ENCODE data around the gene ZSCAN4. TPM values are rescaled to one million over a fixed set of nuclear protein-coding genes. Genes with fewer than 3 reads are reported as not detected.

ZSCAN4 gene
- polyA plus RNA-seq, 1 donor from 2014 or later: not detected

GRCh38 chr19:57709616-57710015 lies 40.9 kb downstream of the ZSCAN4 start:
- no peaks in the 10 kb centered on the region for H3F3A ChIP-seq (ENCODE audit: insufficient read depth, low read length, poor library complexity, severe bottlenecking)
- peak overlapping the region; percentile 55 for H3K4me2 ChIP-seq (ENCODE audit: low read length)
- peak overlapping the region; percentile 92 for H3K4me3 ChIP-seq (ENCODE audit: low read length)

GRCh38 chr19:57712222-57712621 lies 43.5 kb downstream of the ZSCAN4 start:
- Histone ChIP-seq H3K27ac (ENCODE audit: low read length) (no peak overlapping the region), H3K9me2 (ENCODE audit: insufficient read depth, low read length) (no peaks in the 10 kb centered on the region), H2AFZ (ENCODE audit: low read depth, low read length) (no peak overlapping the region), H3K4me3 (ENCODE audit: low read length) (no peak overlapping the region), H4K20me1 (ENCODE audit: insufficient read depth) (no peaks in the 10 kb centered on the region), H3K9me3 (ENCODE audit: low read length) (no peaks in the 10 kb centered on the region), H3K79me2 (replicated peaks; ENCODE audit: insufficient read depth, low read length) (peaks cover 10% of the 10 kb centered on the region), H3K9ac (ENCODE audit: low read length) (no peak overlapping the region), H3K4me2 (ENCODE audit: low read length) (no peak overlapping the region), H3K27me3 (ENCODE audit: insufficient read depth, low read depth, low read length) (no peaks in the 10 kb centered on the region), H3F3A (ENCODE audit: insufficient read depth, low read length, poor library complexity, severe bottlenecking) (no peaks in the 10 kb centered on the region), H3K36me3 (ENCODE audit: insufficient read depth, low read length) (peaks cover 4% of the 10 kb centered on the region)
- TF ChIP-seq POLR2AphosphoS5 (IDR thresholded peaks at IDR 0.05) (no peak), MXI1 (conservative IDR thresholded peaks at IDR 0.05; ENCODE audit: poor library complexity, severe bottlenecking) (no peak), RAD21 (conservative IDR thresholded peaks at IDR 0.05) (no peak), SMC3 (conservative IDR thresholded peaks at IDR 0.05; ENCODE audit: poor library complexity) (no peak), REST (IDR thresholded peaks at IDR 0.05; ENCODE audit: borderline replicate concordance) (no peak), EP300 (conservative IDR thresholded peaks at IDR 0.05; ENCODE audit: poor library complexity, severe bottlenecking) (no peak), TAF1 (IDR thresholded peaks at IDR 0.05; ENCODE audit: low read depth) (no peak), CTCF (IDR thresholded peaks at IDR 0.05; ENCODE audit: poor library complexity, severe bottlenecking) (no peak)

More at GRCh38 chr19:57709616-57710015, 40.9 kb downstream of the ZSCAN4 start:
- no peaks in the 10 kb centered on the region for H3K9me2 ChIP-seq (ENCODE audit: insufficient read depth, low read length)
- H3K36me3 ChIP-seq (ENCODE audit: insufficient read depth, low read length): peaks cover 2% of the 10 kb centered on the region
- no peaks in the 10 kb centered on the region for H4K20me1 ChIP-seq (ENCODE audit: insufficient read depth)
- H3K27ac ChIP-seq (ENCODE audit: low read length): no peak overlapping the region
- no peaks in the 10 kb centered on the region for H3K27me3 ChIP-seq (ENCODE audit: insufficient read depth, low read depth, low read length)
- H2AFZ ChIP-seq (ENCODE audit: low read depth, low read length): no peak overlapping the region
- no peak overlapping the region for H3K9ac ChIP-seq (ENCODE audit: low read length)
- TF ChIP-seq REST (IDR thresholded peaks at IDR 0.05; ENCODE audit: borderline replicate concordance) (no peak), CTCF (IDR thresholded peaks at IDR 0.05; ENCODE audit: poor library complexity, severe bottlenecking) (no peak), POLR2AphosphoS5 (IDR thresholded peaks at IDR 0.05) (no peak), RAD21 (conservative IDR thresholded peaks at IDR 0.05) (no peak)
- H3K79me2 ChIP-seq (replicated peaks; ENCODE audit: insufficient read depth, low read length): peaks cover 34% of the 10 kb centered on the region
- no peaks in the 10 kb centered on the region for H3K9me3 ChIP-seq (ENCODE audit: low read length)
